ENCODE data around the gene NEK1. TPM values are rescaled to one million over a fixed set of nuclear protein-coding genes. Genes with fewer than 3 reads are reported as not detected.

Gene NEK1
- total and polyA plus RNA-seq, 2 of the 8 experiments (the other 6 are each of a cell fraction or from before 2014, with no cell fraction given), result 3.9 to 11.7 TPM

DNA sequence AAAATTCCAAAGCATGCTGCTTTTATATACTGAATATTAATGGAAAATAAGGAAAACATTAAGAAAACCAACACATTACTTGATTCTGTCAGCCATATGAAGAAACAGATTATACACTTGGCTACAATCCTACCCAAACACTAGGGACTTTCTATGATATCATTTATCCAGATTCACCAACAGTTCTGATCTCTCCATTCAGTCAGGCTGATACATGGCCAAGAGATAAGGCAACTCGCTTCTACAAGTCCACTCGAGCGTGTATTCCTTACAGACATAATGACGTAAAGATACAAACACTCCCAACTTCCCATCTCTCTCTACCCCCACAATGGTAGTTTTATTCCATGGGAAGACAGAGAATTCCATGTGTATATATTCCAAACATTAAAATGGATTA lies 44.5 kb downstream of the NEK1 start (continued):
- TF ChIP-seq BCL11A (IDR thresholded peaks at IDR 0.05; ENCODE audit: low read depth in 2 of 2, low read length in 2 of 2) (no peak), SRF (IDR thresholded peaks at IDR 0.05; ENCODE audit: low read depth, low read length) (no peak), CHD2 (IDR thresholded peaks at IDR 0.05; ENCODE audit: low read length) (no peak), PHF8 (conservative IDR thresholded peaks at IDR 0.05; ENCODE audit: low read depth, low read length) (no peak)
